GM21576 (cell line): ENCODE results near the gene RGSL1.

Experiments
- ATAC-seq: cut with Tn5 transposase; IDR thresholded peaks from one replicate; pipeline ENCODE4 v1.9.1; 2021; ENCODE audit warnings: mild to moderate bottlenecking, moderate library complexity; ENCODE audit not compliant: unreplicated experiment

The RGSL1 gene

DNA sequence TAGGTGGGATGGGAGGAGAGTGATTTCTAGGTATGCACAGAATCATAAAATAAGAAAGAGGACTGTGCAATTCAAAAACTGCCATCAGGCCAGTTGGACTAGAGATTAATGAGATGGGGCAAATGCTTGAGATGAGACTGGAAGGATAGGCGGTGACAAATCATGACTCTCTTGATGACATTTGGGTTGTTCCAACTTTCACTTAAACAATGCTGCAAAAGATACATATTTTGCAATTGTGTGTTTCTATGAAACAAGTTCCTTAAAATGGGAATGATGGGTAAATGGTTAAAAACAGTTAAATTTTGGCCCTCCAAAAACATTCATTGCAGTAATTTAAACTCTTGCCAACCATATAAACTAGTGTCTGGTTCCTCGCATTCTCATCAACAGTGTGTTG, 84.0 kb downstream of the RGSL1 start:
- ATAC-seq: no peak

DNA sequence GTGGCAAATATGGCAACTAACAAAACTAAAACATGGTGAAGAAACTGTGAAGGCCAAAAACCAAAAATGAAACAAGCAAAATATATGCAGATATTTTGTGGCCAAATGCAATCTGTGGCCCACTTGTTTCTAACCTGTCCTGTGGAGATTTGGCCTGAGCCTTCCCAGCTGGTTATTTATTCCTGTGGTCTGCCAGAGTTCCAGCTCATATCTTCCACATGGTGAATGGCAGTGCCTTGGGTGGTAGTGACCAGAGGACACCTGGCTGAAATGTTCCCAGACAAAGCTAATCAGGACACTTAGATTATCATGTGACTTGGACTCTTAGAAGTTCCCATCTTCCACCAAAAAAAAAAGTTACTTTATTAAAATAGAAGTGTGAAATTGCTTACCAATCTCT, 99.4 kb downstream of the RGSL1 start:
- no peak for ATAC-seq

DNA sequence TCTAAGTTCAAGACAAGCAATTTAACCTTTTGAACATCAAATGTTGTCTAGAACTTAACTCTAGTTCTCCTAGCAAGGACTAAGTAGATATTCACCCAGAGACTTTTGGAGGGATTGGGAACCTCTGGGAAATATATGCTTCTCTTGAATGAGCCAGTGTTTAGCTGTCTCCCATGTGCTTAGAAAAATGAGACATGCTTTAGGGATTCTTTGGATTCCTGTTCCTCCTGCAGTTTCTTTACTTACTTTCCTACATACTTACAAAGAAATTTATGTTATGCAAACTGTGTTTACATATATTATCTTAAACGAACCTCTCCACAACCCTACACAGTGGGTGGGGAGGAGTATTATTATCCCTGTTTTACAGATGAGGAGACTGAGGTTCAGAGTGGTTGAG, 99.9 kb downstream of the RGSL1 start:
- ATAC-seq: no peak

DNA sequence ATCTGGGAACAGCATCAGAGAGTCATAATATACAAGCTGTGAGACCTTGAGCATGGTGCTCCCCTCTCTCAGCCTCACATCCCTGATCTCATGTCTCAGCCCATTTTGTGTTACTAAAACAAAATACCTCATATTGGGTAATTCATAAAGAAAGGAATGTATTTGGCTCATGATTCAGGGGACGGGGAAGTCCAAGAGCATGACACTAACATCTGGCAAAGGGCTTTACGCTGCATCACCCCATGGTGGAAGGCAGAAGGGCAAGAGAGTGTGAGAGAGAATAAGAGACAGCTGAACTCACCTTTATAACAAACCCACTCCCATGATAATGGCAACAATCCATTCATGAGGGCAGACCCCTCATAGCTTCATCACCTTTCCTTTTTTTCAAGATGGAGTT, 102.6 kb downstream of the RGSL1 start:
- ATAC-seq: no peak

DNA sequence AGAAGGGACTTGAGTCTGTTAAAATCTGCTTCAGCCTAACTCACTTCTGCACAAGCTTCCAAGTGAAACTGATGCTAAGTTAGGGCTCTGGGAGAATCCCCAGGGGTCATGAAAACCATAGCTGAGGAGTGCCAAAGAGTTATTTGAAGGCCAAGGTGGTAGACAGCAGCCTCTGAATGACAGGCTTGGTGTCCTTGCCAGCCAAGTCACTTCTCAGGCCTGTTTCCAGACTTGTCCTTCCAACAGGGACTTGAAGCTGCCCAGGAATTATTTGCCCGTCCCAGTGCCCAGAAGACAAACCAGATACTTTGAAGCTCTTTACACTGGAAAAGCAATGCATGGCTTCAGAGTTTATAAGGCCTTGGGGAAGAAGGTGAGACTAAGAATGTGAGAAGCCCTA, 105.5 kb downstream of the RGSL1 start:
- no peak for ATAC-seq

DNA sequence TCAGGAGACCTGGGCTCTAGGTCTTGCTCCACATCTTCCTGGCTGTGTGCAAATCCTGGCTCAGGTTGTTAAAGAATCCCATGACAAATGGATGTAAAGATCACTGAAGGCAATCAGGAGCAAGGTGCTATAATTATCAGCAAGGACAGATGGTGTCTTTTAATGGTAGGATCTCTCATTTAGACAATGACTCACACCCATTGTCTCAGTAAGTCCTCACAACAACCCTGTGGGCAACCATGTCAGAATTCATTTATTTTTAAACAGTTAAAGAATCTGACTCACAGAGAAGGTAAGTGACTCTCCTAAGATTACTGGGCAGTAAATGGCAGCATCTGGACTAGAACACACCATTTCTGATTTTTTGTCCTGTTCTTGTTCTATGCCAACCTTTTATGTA, 106.3 kb downstream of the RGSL1 start:
- ATAC-seq: no peak

DNA sequence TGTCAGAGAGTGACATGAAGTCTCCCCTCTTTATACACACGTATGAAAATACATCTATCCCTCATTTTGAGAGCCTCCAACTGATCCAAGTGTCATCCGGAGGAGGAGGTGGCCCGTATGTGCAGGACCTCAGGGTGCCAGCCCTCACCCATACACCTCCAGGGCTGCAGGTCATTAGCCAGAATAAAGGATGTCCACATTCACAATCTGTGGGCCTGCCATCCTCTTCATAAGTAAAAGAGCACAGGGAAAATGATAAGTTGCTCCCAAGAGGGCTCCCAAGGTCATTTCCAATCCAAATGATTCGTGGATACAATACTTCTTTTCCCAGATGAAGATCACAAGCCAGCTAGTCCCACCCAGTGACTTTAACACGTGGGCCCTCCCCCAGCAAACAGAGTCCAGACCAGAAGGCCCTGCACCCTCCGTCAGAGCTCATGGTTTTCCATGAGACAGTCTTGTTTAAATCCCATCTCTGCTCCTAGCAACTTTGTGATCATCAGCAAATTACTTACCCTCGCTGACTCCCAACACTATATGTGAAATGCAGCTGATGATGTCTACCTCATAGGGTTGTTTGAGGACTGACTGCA, 110.5 kb downstream of the RGSL1 start:
- ATAC-seq: no peak

DNA sequence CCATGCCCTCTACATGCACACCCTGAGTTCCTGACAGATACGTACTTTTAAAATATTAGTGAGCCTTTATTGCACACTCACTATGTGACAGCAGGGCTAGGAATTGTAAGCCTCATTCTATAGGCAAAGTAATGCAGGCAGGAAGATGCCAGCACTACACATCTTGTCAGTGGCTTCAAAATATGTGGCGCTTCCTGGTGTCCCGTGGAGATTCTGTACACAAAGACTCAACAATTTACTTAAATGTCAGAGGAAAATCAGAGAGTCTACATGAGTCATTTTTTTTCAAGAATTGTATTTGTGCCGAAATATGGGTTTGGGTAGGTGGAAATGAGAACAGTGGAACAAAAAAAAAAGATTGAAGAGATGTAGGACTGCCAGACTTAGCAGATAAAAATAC, 111.5 kb downstream of the RGSL1 start:
- no peak for ATAC-seq

DNA sequence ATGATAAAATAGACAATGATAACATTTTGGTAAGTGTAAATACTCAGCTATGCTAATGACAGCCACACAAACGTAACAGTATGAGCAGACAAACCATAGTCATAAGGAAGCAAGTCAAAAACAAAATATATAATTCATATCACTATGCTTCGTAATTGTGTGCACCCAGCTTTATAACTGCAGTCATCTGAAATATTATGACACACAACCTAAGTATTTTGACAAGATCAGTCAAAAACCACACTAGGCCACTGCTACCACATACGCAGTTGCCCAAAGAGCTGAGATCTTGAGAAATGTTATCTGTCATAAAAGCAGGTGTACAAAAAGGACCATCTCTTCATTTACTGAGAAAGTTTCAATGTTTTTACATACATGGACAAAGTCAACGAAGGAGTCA, 113.1 kb downstream of the RGSL1 start:
- no peak for ATAC-seq

DNA sequence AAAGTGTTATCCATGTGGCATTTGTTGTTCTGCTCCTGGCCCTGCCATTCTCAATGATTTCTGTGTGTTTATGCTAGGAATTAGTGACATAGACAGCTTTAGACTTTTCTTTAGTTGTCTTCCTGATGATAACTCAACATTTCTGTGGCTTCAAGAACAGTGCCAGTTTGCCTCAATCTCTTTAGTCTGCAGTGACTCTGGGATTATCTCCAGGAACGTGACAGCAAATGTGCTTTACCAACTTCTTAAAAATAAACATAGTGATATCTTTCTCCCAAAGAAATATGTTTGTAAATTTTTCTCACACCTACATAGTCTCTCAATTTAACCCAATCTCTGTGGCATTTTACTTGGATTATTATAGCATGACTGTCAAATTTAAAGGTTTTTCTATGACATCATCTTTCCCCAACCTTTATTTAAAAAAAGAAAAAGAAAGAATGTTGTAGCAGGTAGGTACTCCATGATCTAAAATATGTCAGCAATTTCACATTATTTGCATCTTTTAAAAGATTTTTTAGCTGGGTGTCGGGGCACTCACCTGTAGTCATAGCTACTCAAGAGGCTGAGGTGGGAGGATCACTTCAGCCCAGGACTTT, 114.6 kb downstream of the RGSL1 start:
- no peak for ATAC-seq

DNA sequence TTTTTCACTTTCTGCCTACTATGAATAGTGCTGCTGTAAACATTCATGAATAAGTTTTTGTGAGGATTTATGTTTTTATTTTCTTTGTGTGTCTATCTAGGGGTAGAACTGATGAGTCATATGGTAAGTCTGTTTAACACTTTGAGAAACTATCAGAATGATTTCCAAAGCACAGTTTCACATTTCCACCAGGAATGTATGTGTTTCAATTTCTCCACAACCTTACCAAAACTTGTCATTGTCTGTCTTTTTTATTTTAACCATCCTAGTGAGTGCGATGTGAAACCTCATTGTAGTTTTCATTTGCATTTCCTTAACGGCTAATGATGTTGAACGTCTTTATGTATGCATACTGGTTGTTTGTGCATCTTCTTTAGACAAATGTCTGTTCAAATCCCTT, 115.6 kb downstream of the RGSL1 start:
- no peak for ATAC-seq

DNA sequence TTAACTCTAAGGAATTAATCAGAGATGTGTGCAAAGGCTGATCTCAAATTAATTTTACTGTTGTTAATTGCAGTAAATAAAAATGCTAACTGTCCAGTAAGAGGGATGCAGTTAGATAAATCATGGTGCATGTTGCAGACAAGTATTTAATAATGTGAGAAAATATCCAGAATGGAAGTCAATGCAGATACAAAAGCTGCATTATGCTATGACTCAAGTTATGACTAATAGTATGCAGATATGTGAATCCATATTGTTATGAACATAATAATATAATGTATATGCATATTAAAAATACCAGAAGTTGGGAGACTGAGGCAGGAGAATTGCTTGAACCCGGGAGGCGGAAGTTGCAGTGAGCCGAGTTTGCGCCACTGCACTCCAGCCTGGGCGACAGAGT, 117.7 kb downstream of the RGSL1 start:
- ATAC-seq: no peak

DNA sequence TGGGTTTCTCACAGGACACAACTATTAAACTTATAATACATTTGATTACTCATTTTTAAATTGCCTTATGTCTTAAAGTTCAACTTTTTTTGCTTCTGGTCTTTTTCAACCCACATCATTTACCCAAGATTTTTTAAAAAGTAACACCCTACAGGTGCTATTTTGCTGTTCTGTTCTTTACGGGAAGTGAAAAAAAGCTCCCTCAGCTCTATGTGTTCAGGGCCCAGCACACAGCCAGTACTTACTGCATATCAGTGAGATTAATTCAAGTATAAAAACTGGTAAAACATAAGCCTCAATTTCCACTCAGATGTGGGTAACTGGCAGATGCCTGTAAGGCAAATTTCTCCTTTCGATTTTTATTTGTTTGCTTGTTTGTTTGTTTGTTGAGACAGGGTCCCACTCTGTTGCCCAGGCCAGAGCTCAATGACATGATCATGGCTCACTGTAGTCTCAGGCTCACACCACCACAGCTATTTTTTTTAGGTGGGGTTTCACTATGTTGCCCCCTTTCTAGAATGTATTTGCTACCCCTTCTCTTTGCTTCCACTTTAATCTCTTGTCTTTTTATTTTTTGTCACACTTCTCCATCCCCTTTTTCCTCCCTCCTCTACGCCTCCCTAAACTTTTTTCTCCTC, 118.8 kb downstream of the RGSL1 start:
- no peak for ATAC-seq

DNA sequence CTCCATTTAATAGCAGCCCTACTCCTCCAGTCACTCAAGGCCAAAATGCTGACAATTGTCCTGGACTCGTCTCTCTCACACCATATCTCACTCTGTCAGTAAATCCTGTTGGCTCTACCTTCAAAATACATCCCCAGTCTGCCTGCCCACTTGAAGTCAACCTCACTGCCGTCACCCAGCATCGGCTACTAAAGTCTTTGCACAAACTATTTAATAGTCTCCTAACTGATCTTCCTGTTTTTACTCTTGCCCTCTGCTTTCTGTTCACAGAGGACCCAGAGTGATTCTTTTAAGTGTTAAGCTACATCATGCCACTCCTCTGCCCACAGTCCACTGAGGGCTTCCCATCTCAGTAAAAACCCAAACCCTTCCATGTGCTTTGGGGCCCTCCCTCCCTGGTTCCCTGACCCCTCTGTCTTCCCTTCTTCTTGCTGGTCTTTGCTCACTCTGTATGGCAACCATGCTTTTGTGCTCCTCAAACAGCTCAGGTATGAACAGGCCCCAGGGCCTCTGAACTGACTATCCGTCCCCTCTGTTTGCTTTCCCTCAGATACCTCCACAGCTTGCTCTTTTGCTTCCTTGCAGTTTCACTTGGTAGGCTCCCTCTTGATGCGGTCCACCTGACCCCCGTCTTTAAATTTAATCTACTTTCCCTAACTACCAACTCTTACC, 120.1 kb downstream of the RGSL1 start:
- no peak for ATAC-seq

DNA sequence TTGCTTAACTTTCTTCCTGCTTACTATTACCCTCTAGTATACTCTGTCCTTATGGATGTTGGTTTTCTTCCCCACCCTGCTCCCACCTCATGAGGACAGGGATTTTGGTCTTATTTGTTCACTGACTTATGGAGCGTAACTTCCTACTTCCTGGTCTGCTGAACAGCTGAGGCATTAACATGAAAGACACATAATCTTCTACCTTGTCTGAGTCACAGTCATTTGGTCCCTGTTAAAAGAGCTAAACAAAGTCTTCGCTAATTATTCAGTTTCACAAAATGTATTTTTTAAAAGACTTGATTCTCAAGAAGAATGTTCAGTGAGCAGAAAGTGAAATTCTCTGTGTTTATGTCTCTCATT, 120.6 kb downstream of the RGSL1 start:
- no peak for ATAC-seq

DNA sequence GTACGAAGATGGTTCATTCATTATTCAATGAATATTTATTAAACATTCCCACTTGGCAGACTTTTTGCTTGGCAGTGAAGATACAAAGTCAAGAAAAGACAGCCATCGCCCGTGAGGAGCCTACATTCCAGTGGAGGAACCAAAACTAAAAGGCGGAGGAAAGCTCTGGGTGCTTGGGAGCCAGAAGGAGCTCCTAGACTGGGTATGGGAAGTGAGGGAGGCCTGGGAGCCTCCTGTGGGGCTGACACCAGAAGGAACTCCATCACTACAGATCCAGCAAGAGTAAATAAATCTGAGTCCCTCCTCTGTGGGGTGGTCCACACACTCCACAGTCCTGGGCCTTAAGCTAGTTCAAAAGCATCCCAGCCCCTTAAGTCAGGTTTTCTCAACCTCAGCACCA, 124.2 kb downstream of the RGSL1 start:
- ATAC-seq: no peak

DNA sequence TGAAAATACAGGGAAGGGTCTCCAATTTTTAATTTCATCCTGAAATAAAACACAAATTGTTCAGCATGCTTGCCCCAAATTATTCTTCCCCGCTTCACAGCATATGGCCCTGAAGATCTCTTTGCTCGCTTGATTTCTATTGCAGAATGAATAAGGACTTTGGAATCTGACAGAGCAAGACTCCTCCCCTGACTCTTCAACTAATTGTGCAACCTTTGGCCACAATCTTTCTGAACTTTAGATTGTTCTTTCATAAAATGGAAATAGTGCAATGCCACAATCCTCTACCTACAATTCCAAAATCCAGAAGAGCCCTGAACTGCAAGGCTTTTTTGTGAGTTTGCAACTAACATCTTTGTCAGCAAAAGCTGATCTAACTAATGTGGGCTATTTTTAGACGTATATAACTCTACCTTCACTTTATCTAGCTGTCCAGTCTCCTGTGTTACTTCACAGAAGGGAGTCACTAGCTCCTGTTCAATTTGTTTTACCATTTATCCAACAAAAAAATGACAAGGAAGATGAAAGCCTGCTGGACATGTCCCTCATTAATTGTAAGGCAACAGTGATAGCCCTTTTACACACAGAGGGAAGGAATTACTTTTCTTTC, 125.7 kb downstream of the RGSL1 start:
- no peak for ATAC-seq

DNA sequence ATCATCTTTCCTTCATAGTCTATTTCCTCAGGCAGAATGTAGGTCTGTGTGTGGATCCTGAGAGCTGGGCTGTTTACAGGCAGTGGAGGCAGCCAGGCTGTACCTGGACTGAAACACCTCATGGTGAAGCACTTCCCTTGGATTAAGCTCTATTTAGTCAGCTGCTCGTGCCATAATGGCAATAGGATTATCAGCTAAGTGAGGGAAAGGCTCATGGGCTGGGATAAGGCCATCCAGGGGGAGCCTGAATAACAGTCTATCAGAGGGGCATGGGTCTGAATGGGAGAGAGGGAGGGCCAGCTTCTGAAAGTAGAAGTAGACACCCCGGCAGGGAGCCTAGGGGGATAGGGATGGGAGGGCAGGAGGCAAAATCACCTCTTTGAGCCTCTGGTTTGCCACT, 130.8 kb downstream of the RGSL1 start:
- no peak for ATAC-seq

DNA sequence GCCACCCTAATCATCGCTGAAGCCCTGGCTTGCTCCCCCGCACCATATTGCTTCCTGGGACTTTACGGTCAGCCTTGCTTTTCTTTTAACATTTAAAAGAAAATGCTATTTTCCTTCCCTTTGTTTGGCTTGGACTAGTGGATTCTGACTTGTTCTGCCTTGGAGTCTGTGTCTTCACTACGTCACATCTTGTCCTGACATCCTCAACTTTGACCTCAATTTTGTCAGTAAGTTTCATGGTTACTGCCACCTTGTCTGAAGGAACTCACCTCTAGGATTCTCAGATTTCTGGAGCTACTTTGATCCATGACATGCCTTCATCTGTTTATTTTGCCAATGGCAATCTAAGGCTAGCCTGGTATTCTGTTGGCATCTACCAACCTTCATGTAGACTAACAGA, 134.8 kb downstream of the RGSL1 start:
- no peak for ATAC-seq

DNA sequence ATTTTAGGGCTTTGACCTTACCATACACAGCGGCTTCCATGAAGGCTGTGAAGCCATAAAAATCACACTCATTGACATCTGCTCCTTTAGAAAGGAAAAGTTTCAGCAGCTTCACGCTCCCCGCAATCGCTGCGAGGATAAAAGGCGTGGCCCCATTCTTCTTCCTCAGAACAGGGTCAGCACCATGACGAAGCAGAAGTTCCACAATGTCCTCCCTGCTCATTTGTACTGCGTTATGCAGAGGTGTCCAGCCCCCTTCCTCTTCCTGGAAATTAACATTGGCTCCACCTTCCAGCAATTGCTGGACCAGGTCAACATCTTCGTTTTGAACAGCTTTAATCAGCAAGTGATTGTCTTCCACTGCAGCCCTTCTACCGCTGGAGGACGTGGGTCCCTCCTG, 136.4 kb downstream of the RGSL1 start:
- no peak for ATAC-seq

DNA sequence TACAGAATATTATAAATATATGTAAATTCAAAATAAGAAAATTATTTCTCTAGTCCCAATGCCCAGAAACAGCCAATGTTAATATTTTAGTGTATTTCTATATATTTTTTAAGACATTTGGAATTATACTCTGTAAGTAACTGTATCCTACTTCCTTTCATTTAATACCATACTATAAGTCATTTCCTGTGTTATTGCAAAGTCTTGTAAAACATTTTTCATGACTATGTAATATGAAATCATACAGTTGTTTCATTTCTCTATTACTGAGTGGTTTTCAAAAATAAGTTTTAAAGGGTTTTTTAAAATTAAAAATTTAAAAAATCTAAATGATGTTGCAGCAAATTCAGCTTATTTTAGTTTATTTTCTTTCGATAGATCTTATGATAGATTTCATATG, 137.1 kb downstream of the RGSL1 start:
- no peak for ATAC-seq
